ENCODE measurements around the gene TPP2. TPM values are rescaled to one million over a fixed set of nuclear protein-coding genes. Genes with fewer than 3 reads are reported as not detected.

The TPP2 gene
- total RNA-seq, 1 donor from 2014 or later: 85.8 TPM

DNA sequence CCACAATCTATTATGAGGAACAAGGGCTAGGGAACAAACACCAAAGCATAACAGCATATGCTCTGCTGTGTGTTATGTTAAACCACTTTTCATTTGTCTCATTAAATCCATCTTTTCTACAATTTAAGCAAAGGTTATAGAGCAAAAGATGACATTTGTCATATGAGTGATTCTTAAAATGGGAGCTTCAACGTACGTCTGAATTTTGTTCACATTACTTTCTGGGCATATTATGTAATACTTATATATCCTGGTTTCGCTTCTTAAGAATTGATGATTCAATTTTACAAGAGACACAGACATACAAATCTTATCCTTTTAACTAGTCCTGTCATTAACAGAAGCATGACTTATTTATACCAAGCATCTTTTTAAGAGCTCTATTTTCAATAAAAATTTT lies 3.3 kb upstream of the TPP2 start:
- intact Hi-C loops (cut with micrococcal nuclease): loop anchor here (2.0 kb wide), 2 partner anchors 31 to 63 kb away; no protein-coding TSS in a partner anchor

DNA sequence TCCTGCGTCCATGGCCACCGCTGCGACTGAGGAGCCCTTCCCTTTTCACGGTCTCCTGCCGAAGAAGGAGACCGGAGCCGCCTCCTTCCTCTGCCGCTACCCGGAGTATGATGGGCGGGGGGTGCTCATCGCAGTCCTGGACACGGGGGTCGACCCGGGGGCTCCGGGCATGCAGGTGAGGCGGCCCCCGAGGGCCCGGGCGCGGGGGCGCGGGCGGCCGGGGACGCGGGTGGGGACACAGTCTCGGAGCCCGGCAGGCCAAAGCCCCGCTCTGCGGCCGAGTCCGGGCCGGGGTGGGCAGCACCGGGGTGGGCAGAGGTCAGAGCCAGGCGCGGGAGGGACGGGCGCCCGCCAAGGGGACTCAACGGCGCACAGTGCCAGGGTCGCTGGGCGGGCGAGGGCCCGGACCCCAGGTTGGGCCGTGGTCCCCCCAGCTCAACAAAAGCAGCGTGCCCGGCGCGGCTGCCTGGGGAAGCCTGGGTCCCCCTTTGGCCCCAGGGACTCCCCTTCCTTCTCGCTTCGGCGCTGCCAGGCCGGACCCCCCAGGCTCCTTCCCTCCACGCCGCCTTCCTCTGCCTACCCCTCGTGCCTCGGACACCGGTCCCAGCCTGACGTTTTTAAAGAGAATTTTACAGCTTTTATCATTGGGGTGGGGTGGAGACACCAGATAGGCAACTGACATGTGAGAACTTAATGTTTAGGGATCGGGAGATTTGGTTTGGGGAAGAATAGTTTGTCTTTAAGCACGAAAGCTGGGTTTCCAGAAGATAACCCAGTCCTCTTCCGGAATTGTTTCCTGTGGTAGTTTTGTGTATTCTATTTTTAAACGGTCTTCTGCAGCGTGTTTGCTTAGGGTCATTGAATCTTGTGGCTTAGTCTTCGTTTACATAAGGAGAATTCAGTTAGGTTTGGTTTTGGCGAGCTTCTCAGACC lies 509 bp downstream of the TPP2 start:
- intact Hi-C loops (cut with micrococcal nuclease): loop anchor here (1.0 to 2.0 kb wide), 3 partner anchors 10 to 1922 kb away; partner anchors contain the start of gene TMTC4

DNA sequence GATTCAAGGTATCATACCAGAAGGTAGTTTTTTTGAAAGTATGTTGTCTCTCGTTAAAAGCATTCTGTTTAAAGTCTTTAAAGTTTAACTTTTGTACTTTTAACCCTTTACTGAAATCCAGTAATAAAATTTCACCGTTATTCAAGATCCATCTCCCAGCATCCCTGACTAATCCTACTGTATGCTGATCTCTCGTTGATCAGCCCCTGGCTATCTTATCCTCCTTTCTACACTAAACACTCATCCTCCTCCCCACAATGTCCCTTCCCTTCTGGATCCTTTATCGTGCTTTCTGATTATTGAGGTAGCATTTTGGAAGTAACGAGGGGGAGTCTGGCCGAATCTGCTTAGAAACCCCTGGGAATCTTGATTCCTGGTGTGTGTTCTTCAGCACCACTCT lies 1.3 kb downstream of the TPP2 start:
- intact Hi-C loops (cut with micrococcal nuclease): loop anchor here (2.0 kb wide), 1 partner anchor 31 kb away; no protein-coding TSS in a partner anchor

DNA sequence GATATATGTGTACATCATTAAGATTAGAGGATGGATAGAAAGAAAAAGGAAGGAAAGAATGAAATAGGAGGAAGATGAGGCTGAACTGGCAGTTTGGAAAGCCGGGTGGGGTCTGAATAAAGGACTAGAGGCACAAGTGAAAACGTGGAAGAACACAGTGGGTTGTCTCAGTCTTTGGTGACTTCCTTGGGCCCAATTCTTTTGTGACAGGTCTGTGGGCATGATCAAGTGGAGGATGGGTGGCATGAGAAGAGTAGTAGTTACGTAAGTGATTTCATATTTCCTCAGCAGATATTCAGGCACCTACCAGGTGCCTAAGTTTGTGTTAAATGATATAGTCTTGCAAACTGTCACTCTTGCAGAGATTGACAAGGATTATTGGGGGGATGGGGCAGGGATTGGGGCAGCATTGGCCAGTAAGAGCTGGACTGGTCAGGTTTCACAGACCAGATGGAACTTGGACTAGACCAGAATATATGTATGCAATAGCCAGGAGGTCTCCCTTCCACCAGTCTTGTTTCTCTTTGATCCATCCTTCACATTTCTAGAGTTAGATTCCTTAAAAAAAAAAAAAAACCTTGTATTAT lies 2.7 kb downstream of the TPP2 start:
- intact Hi-C loops (cut with micrococcal nuclease): loop anchor here (2.0 kb wide), 1 partner anchor 29 kb away; no protein-coding TSS in a partner anchor

DNA sequence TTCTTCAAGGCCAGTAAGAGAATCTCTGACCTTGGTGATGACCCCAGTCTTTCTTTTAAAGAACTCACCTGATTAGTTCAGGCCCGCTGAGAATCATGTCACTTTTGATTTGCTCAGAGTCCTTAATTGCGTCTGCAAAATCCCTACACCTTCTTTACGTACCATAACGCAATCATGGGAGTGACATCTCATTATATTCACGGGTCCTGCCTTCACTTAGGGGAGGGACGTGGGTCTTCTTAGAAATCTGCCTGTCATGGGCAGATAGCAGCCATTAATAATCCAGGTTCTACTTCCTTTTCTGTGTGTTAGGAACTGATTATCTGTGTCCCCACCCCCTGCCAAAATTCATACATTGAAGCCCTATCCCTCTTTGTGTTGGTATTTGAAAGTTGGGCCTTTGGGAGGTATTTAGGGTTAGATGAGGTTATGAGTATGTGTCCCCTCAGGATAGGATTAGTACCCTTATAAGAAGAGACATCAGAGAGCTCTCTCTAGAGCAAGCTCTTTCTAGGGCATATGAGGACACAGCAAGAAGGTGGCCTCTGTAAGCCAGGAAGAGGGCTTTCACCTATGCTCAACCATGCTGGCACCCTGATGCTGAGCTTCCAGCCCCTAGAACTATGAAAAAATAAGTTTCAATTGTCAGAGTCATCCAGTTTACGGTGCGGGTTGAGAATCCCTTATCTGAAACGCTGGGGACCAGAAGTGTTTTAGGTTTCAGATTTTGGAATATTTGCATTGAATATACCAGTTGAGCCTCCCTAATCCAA lies 9.9 kb downstream of the TPP2 start:
- intact Hi-C loops (cut with micrococcal nuclease): loop anchor here (1.0 kb wide), 1 partner anchor 9 kb away; no protein-coding TSS in a partner anchor

DNA sequence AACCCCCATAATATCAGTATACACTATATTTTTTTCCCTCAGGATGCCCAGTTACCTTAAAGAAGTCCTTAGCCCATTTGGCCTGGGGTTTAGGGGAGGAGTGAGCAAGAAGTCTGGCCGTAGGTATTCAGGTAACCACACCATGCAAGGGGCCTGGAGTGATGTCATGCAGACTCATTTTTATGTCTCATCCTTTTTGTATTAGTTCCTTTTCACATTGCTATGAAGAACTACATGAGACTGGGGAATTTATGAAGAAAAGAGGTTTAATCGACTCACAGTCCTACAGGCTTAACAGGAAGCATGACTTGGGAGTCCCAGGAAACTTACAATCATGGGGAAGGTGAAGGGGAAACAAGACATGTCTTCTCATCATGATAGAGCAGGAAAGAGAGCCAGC lies 12.2 kb downstream of the TPP2 start:
- intact Hi-C loops (cut with micrococcal nuclease): no loop called here

DNA sequence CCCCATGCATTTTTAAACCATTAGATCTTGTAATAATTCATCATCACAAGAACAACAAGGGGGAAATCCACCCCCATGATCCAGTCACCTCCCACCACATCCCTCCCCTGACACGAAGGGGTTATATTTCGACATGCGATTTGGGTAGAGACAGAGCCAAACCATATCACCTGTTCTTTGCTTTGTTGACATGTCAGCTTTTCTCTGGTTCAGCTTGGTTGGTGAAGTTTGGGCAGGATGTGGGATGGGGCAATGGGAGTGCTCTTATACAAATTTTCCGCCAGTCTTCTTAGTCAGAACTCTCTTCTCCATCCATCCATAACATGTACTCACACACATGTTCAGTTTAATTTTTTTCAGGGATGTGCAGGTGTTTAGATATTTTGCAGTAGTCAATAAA lies 12.9 kb downstream of the TPP2 start:
- intact Hi-C loops (cut with micrococcal nuclease): loop anchor here (1.0 kb wide), 1 partner anchor 13 kb away; the partner anchor contains the start of gene TPP2

DNA sequence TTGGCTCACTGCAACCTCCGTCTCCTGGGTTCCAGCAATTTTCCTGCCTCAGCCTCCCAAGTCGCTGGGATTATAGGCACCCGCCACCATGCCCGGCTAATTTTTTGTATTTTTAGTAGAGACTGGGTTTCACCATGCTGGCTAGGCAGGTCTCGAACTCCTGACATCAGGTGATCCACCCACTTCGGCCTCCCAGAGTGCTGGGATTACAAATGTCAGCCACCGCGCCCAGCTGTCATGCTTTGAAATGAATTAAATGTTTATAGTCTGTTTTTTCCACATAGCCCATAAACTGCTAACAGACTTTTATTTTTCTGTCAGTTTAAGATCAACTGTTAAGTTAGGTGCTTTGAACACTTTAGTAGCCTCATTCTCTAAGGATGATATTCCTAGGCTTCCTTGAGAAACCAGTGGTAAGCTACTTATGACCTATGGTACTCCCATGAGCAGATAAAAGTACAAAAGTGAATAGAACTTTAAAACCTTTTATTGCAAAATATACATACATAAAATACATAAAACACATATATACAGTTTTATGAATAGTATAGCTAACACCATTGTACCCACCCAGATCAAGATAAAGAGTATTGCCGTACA lies 13.6 kb downstream of the TPP2 start:
- intact Hi-C loops (cut with micrococcal nuclease): loop anchor here (1.0 kb wide), 1 partner anchor 14 kb away; the partner anchor contains the start of gene TPP2

DNA sequence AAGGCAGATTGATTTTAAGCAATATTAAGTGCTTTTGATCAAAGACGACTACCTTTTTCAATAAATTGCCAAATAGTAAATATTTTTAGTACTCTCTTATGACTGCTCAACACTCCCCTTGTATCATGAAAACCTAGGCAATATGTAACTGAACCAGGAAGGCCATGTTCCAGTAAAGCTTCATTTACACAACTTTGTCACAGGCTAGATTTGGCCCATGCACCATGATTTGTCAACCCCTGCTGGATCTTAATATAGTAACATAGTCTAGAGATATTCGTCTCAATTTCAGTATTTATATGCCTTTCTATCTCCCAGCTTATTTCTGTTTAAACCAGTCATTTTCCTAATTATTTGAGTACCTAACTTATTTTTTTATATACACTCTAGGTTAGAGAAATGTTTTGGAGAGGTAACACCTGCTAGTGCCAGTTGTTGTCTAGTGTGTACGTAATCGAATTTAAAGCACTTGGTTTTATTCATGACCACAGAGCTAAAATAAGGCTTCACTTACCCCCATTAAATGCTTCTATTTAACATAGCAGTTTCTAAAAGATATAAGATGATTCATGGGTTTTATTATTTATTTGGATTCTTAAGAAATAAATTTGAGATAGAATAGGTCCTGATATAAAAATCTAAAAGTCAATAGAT lies 21.0 kb downstream of the TPP2 start:
- intact Hi-C loops (cut with micrococcal nuclease): no loop called here

DNA sequence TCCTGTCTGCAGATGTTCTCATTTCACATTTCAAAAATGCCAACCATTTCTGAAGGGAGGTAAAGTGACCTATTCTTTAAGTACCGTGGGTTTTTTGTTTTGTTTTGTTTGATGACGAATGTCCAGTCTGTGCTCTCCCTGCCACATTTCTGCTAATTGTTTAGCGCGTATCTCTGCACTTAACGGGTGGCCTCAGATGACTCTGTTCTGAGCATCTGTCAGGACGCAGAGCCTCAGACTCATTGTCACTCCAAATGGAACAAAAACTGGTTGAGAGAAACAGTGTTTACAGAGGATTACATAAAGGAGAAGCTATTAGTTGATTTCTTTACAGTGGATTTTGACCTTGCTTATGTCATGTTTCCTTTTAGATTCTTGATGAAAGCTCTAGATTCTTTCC lies 23.7 kb downstream of the TPP2 start:
- intact Hi-C loops (cut with micrococcal nuclease): no loop called here

DNA sequence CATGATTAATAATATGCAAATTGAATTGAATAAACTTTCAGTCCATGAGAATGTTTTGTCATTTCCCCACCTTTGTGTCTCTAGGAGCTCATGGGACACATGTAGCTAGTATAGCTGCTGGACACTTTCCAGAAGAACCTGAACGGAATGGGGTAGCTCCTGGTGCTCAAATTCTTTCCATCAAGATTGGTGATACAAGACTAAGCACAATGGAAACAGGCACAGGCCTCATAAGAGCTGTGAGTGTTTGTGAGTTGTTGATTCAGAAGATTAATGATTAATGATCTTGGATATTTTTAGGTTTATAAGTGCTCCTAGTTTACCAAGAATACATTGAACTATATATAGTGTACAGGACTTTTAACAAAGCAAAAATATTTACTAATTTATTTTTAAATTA lies 30.1 kb downstream of the TPP2 start:
- intact Hi-C loops (cut with micrococcal nuclease): no loop called here

DNA sequence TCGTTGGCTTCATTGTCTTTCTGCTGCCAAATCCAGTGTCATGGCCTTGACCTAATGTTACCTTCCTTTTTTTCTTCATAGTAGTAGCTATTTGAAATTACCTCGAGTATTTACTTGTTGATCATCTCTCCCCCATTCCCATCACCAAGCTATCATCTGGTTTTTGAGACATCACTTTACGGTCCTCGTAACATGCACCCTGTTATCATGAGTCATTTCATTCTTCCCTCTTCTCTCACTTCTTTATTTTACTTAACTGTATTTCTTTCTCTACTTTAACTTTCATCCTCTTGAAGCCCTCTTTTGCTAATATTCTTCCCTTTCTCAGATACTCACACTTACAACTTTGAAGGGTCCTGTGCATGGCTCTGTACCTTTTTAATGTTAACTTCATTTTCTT lies 31.8 kb downstream of the TPP2 start:
- intact Hi-C loops (cut with micrococcal nuclease): loop anchor here (2.0 kb wide), 1 partner anchor 30 kb away; no protein-coding TSS in a partner anchor

DNA sequence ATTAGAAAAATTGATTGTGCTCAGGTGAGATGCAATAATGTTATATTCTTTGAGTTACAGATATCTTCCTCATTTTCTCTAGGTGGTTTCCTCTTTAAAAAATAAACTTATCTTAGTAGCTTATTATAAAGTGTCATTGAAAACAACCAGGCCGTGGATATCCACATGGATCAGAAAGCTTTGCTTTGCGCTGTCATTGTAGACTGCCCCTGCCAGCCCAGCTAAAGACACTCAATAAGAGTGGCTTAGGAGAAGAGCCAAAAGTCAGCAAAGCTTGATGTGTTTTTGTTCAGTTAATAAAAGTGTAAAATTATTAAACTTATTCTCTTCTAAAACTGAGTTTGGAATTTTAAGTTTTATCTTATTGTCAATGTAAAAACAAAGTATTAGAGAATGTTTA lies 34.4 kb downstream of the TPP2 start:
- intact Hi-C loops (cut with micrococcal nuclease): no loop called here

DNA sequence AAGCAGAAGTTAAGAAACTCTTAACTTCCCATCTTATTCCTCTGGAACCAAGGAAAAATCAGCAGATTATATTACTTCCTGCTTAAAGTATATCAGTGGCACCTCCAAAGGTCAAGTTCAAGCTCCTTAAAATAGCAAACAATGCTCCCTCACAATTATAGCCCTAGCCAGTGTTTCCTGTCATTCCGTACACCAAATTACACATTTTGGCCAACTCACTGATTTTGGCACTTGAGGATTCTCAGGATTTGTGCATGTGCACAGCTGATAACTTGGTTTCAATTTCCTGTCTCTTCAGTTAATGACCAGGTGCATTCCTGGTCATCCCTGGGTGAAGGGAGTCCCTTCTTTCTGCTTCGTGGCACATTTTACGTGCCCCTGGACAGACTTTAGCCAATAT lies 42.0 kb downstream of the TPP2 start:
- intact Hi-C loops (cut with micrococcal nuclease): no loop called here

DNA sequence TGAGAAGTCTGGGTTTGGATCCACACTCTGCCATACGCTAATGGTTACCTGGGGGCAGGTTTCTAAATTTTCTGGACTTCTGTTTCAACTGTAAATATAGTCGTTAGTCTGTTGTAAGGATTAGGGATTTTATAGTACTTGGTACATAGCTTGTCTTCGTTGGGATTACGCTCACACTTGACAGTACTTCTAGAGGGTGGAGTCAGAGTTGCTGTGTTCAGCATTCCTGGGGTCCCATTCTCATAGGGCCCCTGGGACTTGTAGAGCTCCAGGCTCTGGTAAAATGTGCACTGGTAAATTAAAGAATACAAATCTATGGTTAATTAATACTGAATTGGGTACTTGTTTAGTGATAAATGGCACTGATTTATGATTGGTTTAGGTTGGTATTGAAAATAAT lies 45.2 kb downstream of the TPP2 start:
- intact Hi-C loops (cut with micrococcal nuclease): no loop called here

DNA sequence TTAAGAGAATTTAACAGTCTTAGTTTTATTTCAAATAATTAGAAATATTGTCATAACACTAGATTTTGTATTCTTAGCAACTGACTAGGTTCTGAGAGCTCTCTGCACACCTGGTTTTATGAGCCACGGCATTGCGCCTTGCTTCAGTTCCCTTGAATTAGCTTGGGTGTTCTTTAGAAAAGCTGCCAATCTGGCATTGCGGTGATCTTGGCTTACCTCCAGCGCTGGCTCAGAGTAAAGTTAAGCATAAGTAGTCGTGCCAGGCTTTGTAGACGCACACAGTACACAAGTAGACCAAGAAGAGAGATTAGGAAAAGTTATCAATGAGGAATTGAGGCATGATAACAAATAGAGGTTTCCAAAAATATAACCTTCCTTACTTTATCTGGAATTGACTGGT lies 45.7 kb downstream of the TPP2 start:
- intact Hi-C loops (cut with micrococcal nuclease): no loop called here

DNA sequence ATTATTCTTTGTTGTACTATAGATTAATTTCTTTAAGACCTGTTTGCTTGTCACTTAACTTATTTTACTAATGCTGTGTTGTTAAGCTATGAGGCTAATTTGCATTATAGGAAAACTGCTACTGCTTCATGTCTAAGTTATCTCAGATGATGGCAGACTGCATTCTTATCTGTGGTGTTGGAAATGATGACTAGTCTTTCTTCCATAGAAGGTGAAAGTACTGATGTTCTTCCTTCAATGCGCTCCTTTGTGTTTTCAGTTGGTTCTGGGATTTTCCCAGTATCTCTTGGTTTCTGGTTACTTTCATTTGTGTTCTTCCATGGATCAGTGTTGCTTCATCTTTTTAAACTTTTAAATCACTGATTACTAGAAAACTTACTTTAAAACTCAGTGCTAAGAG lies 46.9 kb downstream of the TPP2 start:
- intact Hi-C loops (cut with micrococcal nuclease): no loop called here

DNA sequence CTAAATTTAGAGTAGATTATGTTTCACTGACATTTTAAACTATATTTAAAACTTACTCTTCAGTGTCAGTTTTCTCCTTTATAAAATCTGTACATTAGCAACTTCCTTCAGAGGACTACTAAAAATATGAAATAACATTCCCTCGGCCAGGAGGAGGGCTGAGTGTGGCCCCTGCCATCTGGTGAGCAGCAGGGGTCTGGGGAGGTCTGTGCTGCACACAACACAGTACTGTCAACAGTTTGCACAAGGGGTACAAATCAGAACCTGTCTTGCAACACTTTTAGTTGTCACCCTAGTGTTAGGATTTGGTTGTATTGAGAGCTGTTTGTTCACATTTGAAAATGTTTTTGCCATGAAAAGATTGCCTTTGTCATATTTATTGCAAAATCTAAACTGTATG lies 48.9 kb downstream of the TPP2 start:
- intact Hi-C loops (cut with micrococcal nuclease): no loop called here

DNA sequence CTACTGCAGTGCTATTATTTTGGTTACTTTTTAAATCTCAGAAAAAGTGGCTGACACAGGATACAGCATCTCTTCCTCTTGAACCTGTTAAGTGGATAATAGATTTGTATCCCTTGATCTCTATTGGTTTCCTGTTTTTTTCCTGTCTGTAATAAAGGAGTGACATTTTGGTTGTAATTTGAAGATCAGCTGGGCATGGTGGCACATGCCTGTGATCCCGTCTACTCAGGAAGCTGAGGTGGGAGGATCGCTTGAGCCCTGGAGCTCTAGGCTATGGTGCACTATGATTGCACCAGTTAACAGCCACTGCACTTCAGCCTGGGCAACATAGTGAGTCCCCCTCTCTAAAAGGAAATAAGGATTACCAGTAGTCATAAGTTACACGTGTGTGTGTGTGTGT lies 51.3 kb downstream of the TPP2 start:
- intact Hi-C loops (cut with micrococcal nuclease): loop anchor here (2.0 kb wide), 1 partner anchor 199 kb away; the partner anchor contains the start of gene ERCC5

DNA sequence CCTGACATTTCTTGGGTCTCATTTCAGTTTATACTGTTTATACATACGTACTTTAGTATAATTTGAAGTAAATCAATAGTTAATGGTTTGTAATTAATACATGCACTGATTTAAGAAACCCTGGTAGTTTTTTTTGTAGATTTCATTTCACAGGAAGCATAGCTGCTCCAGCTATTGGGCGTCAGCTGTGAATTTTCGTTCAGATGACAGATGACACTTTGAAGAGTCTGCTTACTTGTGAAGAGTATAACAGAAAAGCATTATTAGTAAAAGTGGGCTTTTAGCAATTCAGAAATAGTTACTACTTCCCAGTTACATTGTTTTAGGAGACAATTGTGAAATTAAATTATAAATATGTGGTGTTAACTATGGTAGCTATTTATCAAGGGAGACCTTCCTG lies 53.7 kb downstream of the TPP2 start:
- intact Hi-C loops (cut with micrococcal nuclease): loop anchor here (2.0 kb wide), 1 partner anchor 16 kb away; no protein-coding TSS in a partner anchor

Data from T-helper 1 cell treated with Interleukin-12 subunit alpha and Interleukin-12 subunit beta and Interleukin-4 antibody, amounts not matched to agents 30 ng/mL and 1 ng/mL, for 36 hours (primary cell).